Endothelial cell (in vitro differentiated cells): Measurements from ENCODE around the gene HOGA1. TPM values are rescaled to one million over a fixed set of nuclear protein-coding genes. Genes with fewer than 3 reads are reported as not detected.
A peak's percentile ranks its signal among the peaks of the same experiment; 100 is the strongest.
"Not testable (repeated sequence)": the region's sequence is repeated elsewhere in the genome, so short reads cannot be mapped to it uniquely, and the experiment has no call there.

Experiments
- DNase-seq: peaks from one replicate; pipeline ENCODE4 v3.0.0; 2021; ENCODE audit warnings: low spot score
- H3K27ac Mint-ChIP-seq: one replicate; pipeline ENCODE4 v1.8.0; 2021; ENCODE audit warnings: mixed read lengths, inconsistent platforms; ENCODE audit not compliant: unreplicated experiment
- H3K27me3 Mint-ChIP-seq: one replicate; pipeline ENCODE4 v1.8.0; 2021; ENCODE audit warnings: mild to moderate bottlenecking, moderate library complexity, mixed read lengths, inconsistent platforms; ENCODE audit not compliant: unreplicated experiment
- H3K36me3 Mint-ChIP-seq: one replicate; pipeline ENCODE4 v1.8.0; 2021; ENCODE audit warnings: mild to moderate bottlenecking, low read depth, mixed read lengths, inconsistent platforms; ENCODE audit not compliant: unreplicated experiment
- H3K4me1 Mint-ChIP-seq: one replicate; pipeline ENCODE4 v1.8.0; 2021; ENCODE audit warnings: mild to moderate bottlenecking, mixed read lengths, inconsistent platforms; ENCODE audit not compliant: unreplicated experiment
- H3K4me3 Mint-ChIP-seq: one replicate; pipeline ENCODE4 v1.8.0; 2021; ENCODE audit warnings: mild to moderate bottlenecking, mixed read lengths, inconsistent platforms; ENCODE audit not compliant: unreplicated experiment
- H3K9me3 Mint-ChIP-seq: one replicate; pipeline ENCODE4 v1.8.0; 2021; ENCODE audit warnings: mixed read lengths, inconsistent platforms; ENCODE audit not compliant: unreplicated experiment
- CTCF ChIP-seq: fragments of 200-600 bp; sonication (generic); IDR thresholded peaks from one replicate; pipeline ENCODE4 v1.5.0; 2021; ENCODE audit warnings: antibody characterized with exemption; ENCODE audit not compliant: unreplicated experiment
- total RNA-seq: library from RNA; stranded (reverse); fragmentation: NEBNext Ultra II Directional; extraction: Animal tissue kit (Norgen Biotek cat#: 25700); gene quantifications from one replicate; pipeline ENCODE4 v1.2.1, GENCODE V29; 2021; ENCODE audit not compliant: unreplicated experiment

HOGA1 gene
- total RNA-seq, 1 donor from 2014 or later = 0.85 TPM

DNA sequence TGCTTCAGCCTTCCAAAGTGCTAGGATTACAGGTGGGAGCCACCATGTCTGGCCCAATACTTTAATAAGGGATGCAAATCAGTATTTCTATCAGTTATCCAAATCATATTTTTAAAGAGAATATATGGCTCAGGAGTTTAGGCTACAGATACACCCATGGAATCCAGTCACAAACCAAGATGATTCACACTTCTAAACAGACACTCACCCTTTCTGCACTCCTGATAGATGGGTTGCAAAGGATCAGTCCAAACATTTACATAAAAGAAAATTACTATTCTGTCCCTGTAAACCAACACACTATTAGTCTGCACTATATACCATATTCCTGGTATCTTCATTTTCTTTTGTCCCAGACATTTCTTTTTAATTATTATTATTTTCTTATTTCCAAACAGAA, 46.9 kb downstream of the HOGA1 start:
- H3K4me3 Mint-ChIP-seq = no peak overlapping the region
- H3K9me3 Mint-ChIP-seq = no peaks in the 10 kb centered on the region
- H3K4me1 Mint-ChIP-seq = peaks cover 14% of the 10 kb centered on the region
- no peak for DNase-seq
- no peaks in the 10 kb centered on the region for H3K36me3 Mint-ChIP-seq
- TF ChIP-seq CTCF = no peak
- H3K27me3 Mint-ChIP-seq = peaks cover 2% of the 10 kb centered on the region
- no peak overlapping the region for H3K27ac Mint-ChIP-seq

DNA sequence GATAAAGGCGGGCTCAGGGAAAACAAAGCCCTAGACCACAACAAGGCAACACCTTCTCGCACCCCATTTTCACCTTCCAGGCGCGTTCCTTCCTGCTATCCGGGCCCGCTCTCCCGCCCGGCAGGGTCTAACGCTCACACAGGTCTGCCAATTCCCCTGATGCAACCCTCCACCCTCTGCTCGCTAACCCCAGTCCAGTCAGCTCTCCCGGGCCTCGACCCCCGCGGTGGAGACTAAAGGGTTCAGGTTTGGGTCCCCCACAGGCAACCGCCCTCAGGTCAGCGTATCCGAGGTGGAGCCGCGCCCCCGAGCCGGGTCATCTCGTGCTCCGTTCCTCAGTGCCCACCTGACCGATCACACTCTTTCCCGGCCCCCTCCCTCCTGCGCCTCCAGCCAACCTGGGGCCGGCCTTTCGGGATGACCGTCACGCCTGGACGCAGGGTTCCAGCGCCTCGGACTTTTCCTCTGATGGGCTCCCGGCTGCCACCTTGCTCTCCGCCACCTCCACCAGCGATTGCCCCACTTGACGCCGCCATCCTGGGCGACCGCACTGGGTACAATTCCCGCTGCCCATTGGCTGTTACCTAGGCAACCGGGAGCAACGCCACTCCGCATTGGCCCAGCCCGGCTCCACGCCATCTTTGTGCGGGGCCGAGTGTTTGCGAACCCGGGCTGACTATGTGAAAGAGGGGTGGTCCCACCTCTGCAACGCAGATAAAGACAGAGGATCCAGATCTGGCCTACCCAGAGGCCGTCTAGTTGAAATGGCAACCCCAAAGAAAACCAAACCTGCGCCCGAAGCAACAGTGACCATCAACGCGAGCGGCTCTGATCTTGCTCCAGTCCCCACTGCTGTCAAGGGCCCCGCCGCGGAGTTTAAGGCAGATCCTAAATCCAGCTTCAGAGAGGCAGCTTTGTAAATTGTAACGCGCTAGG, 49.0 kb downstream of the HOGA1 start, which contains the start of gene MORN4:
MORN4 (minus strand) TSS at position 552 of the 936 bp plus-strand sequence. CDS start 13,847 bp downstream, outside the sequence.
- peak; percentile 93 for DNase-seq
- peak within 1 kb of the TSS; percentile 99 for H3K4me3 Mint-ChIP-seq
- H3K36me3 Mint-ChIP-seq = no peaks in the 10 kb centered on the region
- no peak for TF ChIP-seq CTCF
- peaks cover 2% of the 10 kb centered on the region for H3K27me3 Mint-ChIP-seq
- no peaks in the 10 kb centered on the region for H3K9me3 Mint-ChIP-seq
- H3K4me1 Mint-ChIP-seq = peaks cover 14% of the 10 kb centered on the region
- H3K27ac Mint-ChIP-seq = no peak within 1 kb of the TSS

DNA sequence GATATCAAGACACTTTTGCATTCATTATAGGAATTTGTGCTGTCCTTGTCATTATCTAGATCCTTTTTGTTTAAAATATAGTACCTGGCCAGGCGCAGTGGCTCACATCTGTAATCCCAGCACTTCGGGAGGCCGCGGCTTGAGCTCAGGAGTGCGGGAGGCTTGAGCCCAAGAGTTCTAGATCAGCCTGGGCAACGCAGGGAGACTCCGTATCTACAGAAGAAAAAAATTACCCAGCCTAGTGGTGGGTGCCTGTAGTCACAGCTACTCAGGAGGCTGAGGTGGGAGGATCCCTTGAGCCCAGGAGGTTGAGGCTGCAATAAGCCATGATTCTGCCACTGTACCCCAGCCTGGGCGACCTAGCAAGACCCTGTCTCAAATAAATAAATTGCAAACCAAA, 49.7 kb downstream of the HOGA1 start:
- Mint-ChIP-seq H3K27me3 (peaks cover 2% of the 10 kb centered on the region), H3K9me3 (no peaks in the 10 kb centered on the region), H3K36me3 (no peaks in the 10 kb centered on the region), H3K27ac (no peak overlapping the region), H3K4me1 (peaks cover 14% of the 10 kb centered on the region), H3K4me3 (peak overlapping the region; percentile 99)
- no peak for DNase-seq
- peak; percentile 57 for TF ChIP-seq CTCF

DNA sequence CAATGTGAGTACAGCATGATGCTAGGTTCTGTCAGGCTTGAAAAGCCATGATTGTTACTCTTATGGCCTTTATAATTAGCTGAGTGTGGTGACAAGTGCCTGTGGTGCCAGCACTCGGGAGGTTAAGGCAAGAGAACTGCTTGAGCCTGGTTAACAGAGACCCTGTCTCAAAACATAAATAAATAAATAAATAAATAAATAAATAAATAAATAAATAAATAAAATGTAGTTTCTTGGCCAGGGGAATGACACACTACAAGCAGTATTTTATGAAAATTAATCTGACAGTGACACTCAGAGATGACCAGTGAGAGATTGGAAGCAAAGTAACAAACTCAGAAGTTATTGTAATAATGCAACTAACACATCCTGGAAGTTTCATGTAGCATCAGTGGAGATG, 51.4 kb downstream of the HOGA1 start:
- no peak overlapping the region for H3K27ac Mint-ChIP-seq
- no peak for DNase-seq
- peaks cover 2% of the 10 kb centered on the region for H3K27me3 Mint-ChIP-seq
- peaks cover 18% of the 10 kb centered on the region for H3K4me1 Mint-ChIP-seq
- H3K36me3 Mint-ChIP-seq = peaks cover 3% of the 10 kb centered on the region
- H3K4me3 Mint-ChIP-seq = no peak overlapping the region
- TF ChIP-seq CTCF = no peak
- no peaks in the 10 kb centered on the region for H3K9me3 Mint-ChIP-seq

DNA sequence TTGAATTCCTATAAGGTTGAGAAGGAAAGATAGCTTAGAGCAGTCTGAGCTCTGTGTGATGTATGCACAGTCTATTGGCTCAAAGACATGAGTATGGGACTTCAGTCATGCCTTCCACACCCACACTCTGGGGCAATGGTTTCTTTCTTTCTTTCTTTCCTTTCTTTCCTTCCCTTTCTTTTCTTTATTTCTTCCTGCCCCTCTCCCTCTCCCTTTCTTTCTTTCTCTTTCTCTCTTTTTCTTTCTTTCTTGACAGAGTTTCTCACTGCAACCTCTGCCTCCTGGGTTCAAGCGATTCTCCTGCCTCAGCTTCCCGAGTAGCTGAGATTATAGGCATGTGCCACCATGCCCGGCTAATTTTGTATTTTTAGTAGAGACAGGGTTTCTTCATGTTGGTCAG, 54.9 kb downstream of the HOGA1 start:
- H3K27ac Mint-ChIP-seq, DNase-seq, H3K36me3 Mint-ChIP-seq, H3K9me3 Mint-ChIP-seq, H3K27me3 Mint-ChIP-seq, H3K4me3 Mint-ChIP-seq: not testable (repeated sequence)
- peaks cover 21% of the 10 kb centered on the region for H3K4me1 Mint-ChIP-seq
